HUDEP-2 (cell line): ENCODE results near the gene GCM1.
A peak's percentile ranks its signal among the peaks of the same experiment; 100 is the strongest.

Source experiments
- DNase-seq, 76 experiments: peaks; one replicate each; lab custom pipeline; 2025; ENCODE audit not compliant: unreplicated experiment in 76 of 76; lab: John Stamatoyannopoulos, UW

The GCM1 gene

DNA sequence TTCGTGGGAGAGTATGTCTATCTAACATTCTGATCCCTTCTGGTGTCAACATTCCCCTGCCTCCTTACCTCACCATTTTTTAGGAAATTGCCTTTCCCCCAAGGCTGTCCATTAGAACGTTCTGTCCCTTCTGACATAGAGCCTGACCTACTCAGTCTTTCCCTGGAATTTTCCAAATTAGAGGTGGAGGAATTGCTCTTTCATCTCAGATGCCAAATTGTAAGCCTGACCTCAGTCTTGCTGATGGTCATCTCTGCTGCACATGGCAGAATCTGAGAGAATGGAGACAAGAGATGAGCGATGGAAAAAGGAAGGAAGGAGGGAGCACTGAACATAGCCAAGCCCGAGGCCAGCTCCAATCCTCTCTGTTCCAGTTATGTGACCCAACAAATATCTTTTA, 5.4 kb upstream of the GCM1 start:
- DNase-seq, result no peak

DNA sequence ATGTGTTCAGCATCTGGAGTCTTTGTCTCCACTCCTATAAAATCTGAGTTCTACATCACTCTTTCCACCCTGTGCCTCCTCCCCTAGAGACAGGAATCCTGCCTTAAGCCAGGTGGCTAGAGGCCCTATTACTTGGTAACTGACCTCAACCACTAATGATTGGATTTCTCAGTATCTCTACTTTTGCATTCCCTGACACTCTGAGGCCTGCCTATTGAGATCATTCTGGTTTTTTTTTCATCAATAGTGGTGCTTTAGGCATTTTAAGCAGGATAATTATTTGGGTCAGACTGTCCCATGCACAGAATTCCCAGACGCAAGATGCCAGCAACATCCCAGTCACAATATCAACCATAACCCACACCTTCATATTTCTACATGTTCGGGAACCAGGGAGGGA, 3.9 kb upstream of the GCM1 start:
- DNase-seq, result no peak

DNA sequence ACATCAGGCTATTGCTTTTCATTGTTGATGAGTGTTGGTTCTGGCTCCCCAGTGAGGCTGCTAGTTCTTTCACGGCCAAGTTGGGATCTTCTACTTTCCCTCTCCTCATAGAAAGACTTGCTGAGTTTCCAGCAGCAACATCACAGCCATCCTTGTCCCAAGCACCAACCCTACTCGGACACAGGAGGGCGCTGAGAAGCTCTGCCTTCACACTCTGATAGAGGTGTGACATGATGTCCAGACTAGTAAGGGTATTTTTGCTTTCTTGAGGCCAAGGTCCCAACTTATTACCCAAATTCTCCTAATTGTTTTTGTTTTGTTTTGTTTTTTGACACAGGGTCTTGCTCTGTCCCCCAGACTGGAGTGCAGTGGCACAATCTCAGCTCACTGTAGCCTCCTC, 3.0 kb upstream of the GCM1 start:
- DNase-seq, result peak in 30 of 76 experiments; percentile 4 to 60 (median 26)

DNA sequence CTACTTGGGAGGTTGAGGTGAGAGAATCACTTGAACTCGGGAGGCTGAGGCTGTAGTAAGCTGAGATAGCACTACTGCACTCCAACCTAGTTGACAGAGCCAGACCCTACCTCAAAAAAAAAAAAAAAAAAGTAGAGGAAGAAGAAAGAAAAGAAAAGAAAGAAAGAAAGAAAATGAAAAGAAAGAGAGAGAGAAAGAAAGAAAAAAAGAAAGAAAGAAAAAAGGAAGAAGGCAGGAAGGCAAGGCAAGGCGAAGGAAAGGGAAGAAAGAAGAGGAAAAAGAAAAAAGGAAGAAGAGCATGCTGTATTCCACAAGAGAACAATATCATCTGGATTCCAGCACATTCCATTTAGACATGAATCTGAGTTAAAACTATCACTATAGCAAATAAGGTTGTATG, 3.8 kb downstream of the GCM1 start:
- DNase-seq, result no peak

DNA sequence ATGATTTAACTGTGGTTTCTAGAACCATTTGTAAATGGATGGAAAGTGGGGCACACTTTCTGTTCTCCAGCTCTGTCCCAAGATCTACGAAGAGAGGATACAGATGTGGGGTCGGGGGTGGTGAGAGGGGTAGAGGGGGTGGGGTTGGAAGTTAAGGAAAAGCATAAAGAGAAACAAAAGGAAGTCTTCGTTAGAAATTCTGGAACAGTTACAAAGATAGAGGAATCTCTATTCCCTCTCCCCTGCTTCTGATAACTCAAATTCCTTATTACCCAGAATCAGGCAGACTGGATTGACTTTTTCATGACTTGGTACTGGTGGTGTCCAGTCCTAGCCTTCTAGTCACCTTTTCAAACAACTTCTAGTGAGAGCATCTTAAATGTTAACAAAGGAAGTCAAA, 4.9 kb downstream of the GCM1 start:
- no peak for DNase-seq

DNA sequence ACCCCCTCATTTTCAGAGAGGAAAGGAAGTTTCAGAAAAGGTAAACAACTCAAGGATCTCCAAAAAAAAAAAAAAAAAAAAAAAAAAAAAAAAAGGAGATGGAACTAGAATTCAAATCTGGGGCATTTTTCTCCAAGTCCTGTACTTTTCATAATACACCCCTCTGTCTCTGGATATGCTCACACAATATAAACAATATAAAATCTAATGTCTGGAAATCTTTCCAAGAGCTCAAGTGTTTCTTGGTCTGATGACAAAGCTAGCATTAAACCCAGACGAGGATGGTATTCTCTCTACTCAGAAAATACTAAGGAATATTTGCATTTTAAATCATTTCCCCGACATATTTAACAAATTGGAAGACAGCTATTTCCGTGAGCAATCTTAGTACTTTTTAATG, 5.8 kb downstream of the GCM1 start:
- no peak for DNase-seq

DNA sequence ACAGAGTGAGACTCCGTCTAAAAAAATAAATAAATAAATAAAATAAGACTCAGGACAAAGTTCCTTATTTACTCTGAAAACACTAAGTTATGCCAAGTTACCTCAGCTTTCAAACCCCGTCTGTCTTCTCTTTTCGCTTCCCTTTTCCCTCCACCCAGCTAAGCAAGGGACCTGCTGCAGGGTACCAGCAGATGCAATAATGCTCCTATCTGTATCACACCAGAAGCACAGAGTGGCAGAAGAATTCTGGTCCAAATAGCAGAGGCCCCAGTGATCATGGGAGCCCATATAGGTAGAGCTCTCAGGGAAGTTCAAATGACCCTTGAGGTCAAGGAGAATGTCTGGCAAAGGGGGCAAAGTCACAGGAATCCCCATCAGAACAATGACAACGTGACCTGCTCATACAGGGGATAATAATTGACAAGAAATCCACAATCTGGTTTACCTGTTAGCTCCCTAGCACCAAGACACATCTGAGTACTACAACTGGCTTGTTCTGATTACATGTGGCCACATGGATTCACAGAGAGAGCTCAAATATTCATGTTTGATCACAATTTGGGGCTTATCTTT, 8.7 kb downstream of the GCM1 start:
- no peak for DNase-seq

DNA sequence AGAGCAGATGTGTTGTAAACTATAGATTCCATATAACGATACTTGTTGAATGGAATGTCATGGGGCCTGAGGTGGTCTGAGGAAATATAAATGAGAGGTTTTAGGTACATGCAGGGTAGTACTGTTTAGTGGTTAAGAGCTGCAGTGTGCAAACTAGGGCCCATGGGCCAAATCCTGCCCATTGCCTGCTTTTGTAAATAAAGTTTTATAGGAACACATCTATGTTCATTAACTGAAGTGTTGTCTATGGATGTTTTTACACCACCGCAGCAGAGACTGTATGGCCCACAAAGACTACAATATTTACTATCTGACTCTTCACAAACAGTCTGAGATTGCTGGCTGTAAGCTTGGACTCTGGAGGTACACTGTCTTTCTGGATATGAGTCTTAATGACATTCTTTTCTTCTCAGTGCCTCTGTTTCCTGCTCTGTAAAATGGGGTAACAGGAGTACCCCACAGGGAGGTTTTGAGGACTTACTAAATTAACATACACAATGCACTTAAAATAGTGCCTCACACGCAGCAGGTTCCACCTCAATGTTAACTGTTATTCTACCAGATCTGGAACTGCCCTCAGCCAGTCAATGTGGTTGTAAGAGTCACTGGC, 12.5 kb downstream of the GCM1 start:
- no peak for DNase-seq

DNA sequence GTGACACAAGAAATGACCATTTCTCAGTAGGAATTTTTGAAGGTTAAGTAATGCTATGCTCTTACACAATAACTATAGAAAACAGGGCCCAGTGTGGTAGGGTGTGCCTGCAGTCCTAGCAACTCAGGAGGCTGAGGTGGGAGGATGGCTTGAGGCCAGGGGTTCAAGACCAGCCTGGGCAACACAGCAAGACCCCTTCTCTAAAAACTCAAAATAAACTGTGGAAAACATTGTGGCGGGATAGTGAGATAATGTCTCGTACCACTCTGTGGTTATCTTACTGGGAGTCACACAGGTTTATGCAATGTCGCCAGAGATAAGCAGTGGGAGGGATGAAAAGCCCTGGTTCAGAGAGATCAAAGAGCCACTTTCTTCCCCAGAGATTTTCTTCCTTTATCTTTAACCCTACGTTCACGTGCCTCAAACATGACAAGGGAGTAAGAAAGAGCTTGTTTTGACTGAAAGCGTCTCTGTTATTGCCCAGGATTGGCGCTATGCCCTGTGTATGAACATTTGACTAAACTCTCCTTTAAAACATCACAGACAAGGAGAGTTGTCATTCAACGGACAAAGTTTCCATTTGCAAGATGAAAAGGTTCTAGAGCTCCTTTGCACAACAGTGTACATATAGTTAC, 13.9 kb downstream of the GCM1 start:
- DNase-seq, result peak in 66 of 76 experiments; percentile 11 to 92 (median 58)

DNA sequence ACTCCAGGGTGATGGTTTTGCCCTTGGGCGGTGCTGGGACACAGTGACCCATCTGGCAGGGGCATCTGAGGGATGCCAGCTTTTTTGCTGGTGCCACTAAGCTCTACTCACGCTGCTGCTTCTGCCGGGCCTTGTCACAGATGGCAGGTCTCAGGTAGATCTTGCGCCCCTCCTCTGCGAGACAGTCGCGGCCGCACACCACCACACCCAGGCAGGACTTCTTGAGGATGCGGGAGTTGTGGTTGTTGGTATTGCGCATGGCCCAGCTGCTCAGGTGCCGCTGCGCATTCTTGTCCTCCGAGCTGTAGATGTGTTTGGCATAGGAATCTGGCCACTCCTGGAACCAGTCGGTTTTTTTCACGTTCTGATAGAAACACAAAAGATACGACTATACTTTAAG, 14.7 kb downstream of the GCM1 start:
- no peak for DNase-seq

DNA sequence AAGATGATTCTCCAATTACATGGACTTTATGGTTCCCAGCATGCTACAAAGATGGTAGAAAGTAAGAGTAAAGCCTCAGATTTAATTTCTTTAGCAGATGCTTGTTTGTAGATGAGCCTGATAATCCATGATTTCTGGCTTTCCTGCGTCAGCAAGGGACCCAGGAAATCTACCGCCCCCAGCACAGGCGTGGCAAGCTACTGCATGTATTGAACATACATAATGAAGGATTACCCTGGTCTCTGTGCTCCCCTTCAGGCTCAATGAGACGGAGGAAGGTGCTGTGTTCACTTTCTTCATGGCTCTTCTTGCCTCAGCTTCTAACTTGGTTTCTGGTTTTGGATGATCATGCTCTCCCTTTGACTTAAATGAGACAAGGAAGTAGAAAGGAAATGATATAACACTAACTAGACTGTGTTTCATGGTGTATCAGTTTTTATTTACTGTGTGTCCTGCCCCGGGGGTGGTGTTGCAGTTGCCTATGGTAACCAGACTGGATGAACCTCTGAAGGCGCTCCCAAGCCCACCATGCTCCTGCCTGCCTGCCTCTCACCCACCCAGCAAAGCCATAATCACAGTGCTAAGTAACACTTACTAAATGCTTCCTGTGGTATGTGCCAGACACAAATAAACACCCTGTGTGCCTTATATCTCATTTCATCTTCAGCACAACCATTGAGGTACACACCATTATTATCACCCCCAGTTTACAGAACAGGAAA, 17.9 kb downstream of the GCM1 start:
- DNase-seq, result no peak

DNA sequence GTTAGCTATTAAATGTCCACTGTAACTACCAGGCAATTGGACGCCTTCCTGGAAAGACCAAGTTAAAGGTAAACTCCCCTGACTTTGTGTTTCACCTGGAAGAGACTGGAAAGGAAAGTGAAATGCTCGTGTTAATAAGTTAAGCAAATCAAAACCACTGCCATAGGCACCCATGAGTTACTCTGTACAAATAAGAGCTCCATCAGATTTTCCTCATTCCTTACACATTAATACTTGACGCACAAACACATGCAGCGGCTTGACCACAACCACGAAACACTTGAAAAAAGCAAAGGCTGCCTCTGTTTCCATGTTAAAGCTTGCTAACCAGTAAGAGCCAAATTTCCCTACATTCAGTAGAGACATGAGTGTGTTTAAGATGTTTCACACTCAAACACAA, 19.8 kb downstream of the GCM1 start:
- DNase-seq, result no peak

DNA sequence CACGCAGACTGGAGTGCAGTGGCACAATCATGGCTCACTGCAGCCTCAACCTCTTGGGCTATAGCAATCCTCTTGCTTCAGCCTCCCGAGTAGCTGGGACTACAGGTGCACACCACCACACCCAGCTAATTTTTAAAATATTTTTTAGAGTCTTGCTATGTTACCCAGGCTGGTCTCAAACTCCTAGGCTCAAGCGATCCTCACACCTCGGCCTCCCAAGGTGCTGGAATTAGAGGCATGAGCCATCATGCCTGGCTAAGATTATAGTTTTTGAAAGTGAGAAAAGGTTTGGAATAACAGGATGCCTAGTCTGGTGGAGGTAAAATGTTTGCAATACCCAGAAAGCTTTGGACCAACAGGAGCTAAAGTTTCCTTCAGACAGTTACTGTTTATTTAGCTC, 23.4 kb downstream of the GCM1 start:
- no peak for DNase-seq

DNA sequence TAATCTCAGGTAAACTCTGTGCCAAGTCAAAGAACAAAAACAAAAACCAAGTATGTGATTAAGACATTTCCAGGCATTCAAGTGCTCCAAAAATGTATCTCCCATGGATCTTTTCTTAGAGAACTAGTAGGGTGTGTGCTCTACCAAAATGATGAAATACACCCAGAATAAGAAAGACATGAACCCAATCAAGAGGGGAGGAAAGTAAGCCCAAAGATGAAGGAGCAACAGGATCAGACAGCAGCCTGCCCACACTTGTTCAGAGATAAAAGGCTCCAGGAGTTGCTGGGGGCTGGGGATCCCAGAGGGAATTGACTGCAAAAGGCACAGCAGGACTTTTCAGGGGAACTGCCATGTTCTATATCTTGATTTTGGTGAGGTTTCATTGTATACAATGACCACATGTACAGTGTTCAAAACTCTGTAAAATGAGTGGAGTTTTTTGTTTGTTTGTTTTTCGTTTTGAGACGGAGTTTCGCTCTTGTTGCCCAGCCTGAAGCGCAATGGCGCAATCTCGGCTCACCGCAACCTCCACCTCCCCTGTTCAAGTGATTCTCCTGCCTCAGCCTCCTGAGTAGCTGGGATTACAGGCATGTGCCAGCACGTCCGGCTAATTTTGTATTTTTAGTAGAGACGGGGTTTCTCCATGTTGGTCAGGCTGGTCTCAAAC, 24.4 kb downstream of the GCM1 start:
- no peak for DNase-seq

DNA sequence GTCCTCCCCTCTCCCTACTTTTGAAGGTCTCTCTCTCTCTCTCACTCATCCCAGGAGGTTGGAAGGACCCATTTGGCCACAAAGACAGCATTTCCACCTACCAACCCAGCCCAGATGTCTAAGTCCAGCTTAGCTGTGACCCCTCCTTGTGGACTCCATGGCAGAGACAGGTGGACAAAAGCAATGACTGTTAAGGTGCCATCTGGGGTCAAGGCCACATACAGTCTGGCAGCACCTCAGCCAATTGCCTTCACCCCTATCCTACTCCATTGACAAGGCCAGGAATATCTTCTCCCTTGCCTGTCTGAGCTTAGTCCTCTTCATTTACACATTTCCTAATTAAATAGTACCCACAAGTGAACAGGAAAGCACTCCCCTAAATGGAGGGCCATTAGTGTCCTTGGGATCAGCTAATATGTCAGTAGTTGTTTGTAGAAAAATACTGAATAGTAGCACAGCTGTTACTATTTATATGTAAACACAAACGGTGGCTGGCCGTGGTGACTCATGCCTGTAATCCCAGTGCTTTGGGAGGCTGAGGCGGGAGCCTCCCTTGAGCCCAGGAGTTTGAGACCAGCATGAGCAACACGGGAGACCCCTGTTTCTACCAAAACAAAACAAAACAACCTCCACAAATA, 28.8 kb downstream of the GCM1 start:
- DNase-seq, result no peak

DNA sequence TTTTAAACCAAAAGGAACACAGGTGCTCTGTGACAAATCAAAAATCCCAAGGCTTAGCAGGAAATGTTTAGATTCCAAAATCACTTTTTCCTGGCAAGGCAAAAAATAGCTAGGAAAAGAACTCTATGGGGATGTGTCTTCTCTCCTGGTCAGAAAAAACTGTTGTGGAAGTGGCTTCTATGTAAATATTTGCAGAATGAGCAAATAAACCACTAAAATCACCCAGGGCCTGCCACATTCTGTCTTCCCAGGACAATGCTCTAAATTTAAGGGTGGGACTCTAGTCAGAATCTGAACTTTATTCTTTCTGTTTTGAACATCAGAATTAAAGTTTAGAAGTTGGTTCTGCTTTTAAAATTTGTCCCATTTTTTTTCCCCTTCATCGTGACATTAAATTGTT, 29.3 kb downstream of the GCM1 start:
- no peak for DNase-seq

DNA sequence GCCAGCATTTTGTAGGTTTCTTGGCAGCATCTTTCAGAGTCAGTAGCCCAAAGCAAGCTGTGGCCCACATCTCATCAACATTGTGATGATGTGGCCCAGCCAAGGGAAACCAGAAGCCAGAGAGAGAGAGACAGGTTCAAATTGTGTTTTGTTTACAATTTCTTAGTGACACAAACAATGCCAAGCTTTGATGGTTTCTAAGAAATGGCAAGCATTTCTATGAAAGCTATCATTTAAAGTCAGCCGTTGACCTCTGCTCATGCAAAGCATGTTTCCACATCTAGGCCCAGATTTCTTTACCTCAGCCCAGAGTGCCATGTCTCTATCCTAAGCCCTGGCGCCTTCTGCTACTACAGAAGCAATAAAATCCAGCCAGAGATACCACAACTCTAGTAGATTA, 32.9 kb downstream of the GCM1 start:
- no peak for DNase-seq

DNA sequence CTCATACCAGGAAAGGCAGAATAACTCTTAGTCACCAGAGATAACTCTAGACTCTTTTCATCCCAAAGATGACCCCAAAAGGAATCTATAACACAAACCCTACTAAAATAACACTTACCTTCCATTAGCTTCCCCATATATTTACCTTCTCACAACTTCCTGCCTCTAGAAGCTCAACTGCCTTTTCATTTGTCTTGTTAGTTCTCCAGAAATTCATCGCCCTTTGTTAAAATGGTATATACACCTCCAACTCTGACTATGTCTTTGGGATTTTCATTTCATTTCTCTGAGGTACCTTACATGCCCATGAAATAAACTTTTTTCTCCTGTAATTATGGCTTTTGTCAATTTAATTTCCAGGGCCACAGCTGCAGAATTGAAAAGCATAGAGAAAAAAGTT, 33.5 kb downstream of the GCM1 start:
- DNase-seq, result no peak

DNA sequence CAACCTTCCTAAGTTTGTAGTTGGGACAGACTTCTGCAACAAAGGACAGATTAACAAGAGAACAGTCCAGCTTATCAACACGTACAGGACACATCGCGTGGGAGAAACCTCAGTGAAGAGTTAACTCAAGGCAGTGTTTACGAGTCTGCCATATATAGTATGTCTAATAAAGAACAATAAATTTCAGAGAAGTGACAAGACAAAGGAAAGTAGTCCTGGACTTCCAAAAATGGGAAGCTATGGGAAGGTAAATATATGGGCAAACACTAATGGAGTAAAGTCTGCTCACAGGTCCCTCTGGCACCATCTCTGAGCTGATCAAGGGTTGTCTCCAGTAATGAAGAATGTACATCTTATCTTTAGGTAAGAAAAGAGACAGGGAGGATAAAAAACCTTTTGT, 34.9 kb downstream of the GCM1 start:
- DNase-seq, result no peak

DNA sequence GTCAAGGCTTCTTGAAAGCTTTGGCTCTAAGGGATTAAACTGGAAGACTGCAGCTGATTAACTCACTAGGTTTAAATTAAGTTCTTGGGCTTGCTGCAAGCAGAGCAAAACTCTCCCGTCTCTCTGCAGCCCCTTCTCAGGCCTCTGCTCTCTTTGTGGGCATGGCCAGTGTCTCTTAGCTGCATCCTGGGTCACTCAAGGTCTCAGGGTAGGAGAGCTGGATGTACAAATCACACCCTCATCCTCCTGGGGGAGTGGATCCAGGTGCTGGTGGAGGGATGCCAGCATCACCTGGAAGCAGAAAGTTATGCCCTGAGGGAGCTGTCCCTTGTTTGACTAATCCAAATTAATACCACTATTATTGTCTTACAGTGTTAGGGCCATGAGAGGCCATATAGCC, 35.8 kb downstream of the GCM1 start:
- no peak for DNase-seq

DNA sequence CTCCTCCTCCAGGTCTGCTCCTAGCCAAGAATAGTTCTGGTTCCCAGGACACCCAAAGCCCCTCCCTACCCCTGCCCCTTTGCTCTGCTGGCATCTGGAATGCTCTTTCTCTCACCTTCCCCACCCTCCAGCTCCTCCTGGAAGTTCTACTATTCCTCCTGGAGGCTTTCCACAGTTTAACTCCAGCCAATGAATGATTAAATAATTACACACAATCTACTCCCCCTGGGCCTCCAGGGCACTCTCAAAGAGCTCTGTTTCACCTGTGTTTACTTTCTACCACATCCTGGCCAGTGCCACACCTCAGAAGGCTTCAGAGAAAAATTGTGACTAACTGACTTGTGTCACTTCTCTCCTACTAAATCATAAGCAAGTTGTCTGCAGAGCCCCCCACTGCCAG, 36.2 kb downstream of the GCM1 start:
- no peak for DNase-seq
